Smooth muscle cell (in vitro differentiated cells): ENCODE measurements around the gene WASHC4. TPM values are rescaled to one million over a fixed set of nuclear protein-coding genes. Genes with fewer than 3 reads are reported as not detected.

Experiments used
- DNase-seq: peaks from one replicate; lab custom pipeline; 2025; ENCODE audit not compliant: unreplicated experiment; lab: John Stamatoyannopoulos, UW
- H2AFZ ChIP-seq: fragments of 200-600 bp; sonication (generic); 2 replicates; pipeline ENCODE4 v1.6.0; 2016; ENCODE audit warnings: antibody characterized with exemption, low read depth, mild to moderate bottlenecking
- H3F3A ChIP-seq: fragments of 200-600 bp; sonication (generic); 2 replicates; pipeline ENCODE4 v1.6.0; 2017; ENCODE audit warnings: antibody characterized with exemption, low read depth
- H3K27ac ChIP-seq: fragments of 200-600 bp; sonication (generic); 2 replicates; pipeline ENCODE4 v1.5.1; 2016; ENCODE audit warnings: low read depth, mild to moderate bottlenecking
- H3K27me3 ChIP-seq: fragments of 200-600 bp; sonication (generic); 2 replicates; pipeline ENCODE4 v1.6.1; 2016; ENCODE audit warnings: low read depth, mild to moderate bottlenecking
- H3K36me3 ChIP-seq: fragments of 200-600 bp; sonication (generic); 2 replicates; pipeline ENCODE4 v1.5.1; 2016; ENCODE audit warnings: low read depth
- H3K4me1 ChIP-seq: fragments of 200-600 bp; sonication (generic); 2 replicates; pipeline ENCODE4 v1.5.1; 2016; ENCODE audit warnings: low read depth
- H3K4me2 ChIP-seq: fragments of 200-600 bp; sonication (generic); 2 replicates; pipeline ENCODE4 v1.6.0; 2016; ENCODE audit warnings: mild to moderate bottlenecking
- H3K4me3 ChIP-seq: fragments of 200-600 bp; sonication (generic); 2 replicates; pipeline ENCODE4 v1.5.1; 2016; ENCODE audit warnings: mild to moderate bottlenecking
- H3K79me2 ChIP-seq: fragments of 200-600 bp; sonication (generic); 2 replicates; pipeline ENCODE4 v1.6.0; 2016; ENCODE audit warnings: low read depth, mild to moderate bottlenecking
- H3K9ac ChIP-seq: fragments of 200-600 bp; sonication (generic); 2 replicates; pipeline ENCODE4 v1.6.0; 2016; ENCODE audit warnings: low read depth
- H3K9me3 ChIP-seq: fragments of 200-600 bp; sonication (generic); replicated peaks from 2 replicates; pipeline ENCODE4 v1.5.1; 2016; ENCODE audit warnings: low read depth
- H4K20me1 ChIP-seq: fragments of 200-600 bp; sonication (generic); 2 replicates; pipeline ENCODE4 v1.6.0; 2016; ENCODE audit warnings: low read depth
- WGBS: methylation state at CpG from one replicate; pipeline ENCODE4 v1.1.7; 2016; ENCODE audit warnings: low lambda C conversion rate; 5-methylcytosine and 5-hydroxymethylcytosine counted together
- polyA plus RNA-seq: library from polyadenylated mRNA; unstranded; fragments of >200 nt; fragmentation: Nextera tagmentation; extraction: Ambion mirVana; gene quantifications from 2 replicates; pipeline ENCODE4 v1.2.1, GENCODE V29; 2016
- total RNA-seq: library from RNA; depleted of rRNA; stranded (reverse); fragments of >200 nt; gene quantifications from 2 replicates; pipeline ENCODE4 v1.2.3, GENCODE V29; 2014
- TF ChIP-seq, protein P1 (sequence below): fragments of 200-600 bp; sonication (generic); IDR thresholded peaks from 2 replicates; pipeline ENCODE4 v1.5.1; 2017; ENCODE audit warnings: borderline replicate concordance, mild to moderate bottlenecking, antibody characterized with exemption; ENCODE audit not compliant: insufficient read depth, poor library complexity, severe bottlenecking

Gene WASHC4, protein sequence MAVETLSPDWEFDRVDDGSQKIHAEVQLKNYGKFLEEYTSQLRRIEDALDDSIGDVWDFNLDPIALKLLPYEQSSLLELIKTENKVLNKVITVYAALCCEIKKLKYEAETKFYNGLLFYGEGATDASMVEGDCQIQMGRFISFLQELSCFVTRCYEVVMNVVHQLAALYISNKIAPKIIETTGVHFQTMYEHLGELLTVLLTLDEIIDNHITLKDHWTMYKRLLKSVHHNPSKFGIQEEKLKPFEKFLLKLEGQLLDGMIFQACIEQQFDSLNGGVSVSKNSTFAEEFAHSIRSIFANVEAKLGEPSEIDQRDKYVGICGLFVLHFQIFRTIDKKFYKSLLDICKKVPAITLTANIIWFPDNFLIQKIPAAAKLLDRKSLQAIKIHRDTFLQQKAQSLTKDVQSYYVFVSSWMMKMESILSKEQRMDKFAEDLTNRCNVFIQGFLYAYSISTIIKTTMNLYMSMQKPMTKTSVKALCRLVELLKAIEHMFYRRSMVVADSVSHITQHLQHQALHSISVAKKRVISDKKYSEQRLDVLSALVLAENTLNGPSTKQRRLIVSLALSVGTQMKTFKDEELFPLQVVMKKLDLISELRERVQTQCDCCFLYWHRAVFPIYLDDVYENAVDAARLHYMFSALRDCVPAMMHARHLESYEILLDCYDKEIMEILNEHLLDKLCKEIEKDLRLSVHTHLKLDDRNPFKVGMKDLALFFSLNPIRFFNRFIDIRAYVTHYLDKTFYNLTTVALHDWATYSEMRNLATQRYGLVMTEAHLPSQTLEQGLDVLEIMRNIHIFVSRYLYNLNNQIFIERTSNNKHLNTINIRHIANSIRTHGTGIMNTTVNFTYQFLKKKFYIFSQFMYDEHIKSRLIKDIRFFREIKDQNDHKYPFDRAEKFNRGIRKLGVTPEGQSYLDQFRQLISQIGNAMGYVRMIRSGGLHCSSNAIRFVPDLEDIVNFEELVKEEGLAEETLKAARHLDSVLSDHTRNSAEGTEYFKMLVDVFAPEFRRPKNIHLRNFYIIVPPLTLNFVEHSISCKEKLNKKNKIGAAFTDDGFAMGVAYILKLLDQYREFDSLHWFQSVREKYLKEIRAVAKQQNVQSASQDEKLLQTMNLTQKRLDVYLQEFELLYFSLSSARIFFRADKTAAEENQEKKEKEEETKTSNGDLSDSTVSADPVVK
- total RNA-seq, result 76.1 and 95.9 TPM in 2 replicates
- polyA plus RNA-seq, result 26.9 and 36.1 TPM in 2 replicates

DNA sequence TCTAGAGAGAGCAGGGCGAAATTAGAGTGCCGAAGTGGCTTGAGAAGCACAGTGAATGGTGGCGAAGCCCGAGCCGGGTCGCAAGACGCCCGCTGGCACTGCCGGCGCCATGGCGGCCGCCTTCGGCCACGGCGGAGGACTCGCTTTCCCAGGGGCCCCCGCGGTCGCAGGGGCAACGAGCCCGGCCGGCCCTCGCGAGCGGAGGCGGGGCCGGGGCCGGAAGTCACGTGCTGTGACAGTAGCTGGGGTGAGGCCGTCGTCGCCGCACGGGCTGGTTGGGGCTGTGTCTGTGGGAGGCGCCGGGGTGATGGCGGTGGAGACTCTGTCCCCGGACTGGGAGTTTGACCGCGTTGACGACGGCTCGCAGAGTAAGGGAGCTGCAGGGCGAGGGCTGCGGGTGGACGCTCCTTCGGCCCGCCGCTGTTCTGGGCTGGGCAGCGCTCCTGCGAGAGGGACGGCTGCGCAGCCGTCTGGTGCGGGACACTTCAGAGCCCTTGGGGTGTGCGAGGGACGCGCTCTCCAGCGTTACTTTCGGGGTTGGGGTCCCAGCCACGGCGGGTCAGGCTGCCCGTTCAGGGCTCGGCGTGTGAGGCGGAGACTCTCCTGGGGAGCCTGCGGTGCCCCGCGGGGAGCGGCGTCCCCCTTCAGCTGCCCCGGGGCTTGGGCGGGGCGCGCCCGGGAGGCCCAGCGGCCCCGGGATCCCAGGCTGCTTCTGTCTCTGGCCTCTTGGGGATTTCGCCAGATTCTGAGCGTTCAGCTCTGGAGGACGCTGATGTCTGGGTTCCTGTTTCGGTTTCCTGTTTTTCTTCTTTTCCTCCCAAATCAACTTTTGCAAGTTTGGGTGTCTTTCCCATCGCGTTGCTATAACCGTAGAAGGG is at the start of gene WASHC4:
WASHC4 (plus strand) TSS at position 238 of the 878 bp plus-strand sequence; CDS start at position 308, 70 bp downstream.
- Histone ChIP-seq H3K9ac (peak within 1 kb of the TSS; percentile 90), H3K27me3 (no peaks in the 10 kb centered on the region), H3K36me3 (no peaks in the 10 kb centered on the region), H3F3A (peaks cover 8% of the 10 kb centered on the region), H2AFZ (peak within 1 kb of the TSS; percentile 96), H3K79me2 (peaks cover 47% of the 10 kb centered on the region), H3K4me2 (peak within 1 kb of the TSS; percentile 86), H3K27ac (peak within 1 kb of the TSS; percentile 91), H3K4me3 (peak within 1 kb of the TSS; percentile 87), H4K20me1 (peaks cover 47% of the 10 kb centered on the region), H3K4me1 (peaks cover 31% of the 10 kb centered on the region), H3K9me3 (no peaks in the 10 kb centered on the region)
- WGBS, result 1% methylated on average over 84 of the region's 85 CpGs
- TF ChIP-seq, protein P1, sequence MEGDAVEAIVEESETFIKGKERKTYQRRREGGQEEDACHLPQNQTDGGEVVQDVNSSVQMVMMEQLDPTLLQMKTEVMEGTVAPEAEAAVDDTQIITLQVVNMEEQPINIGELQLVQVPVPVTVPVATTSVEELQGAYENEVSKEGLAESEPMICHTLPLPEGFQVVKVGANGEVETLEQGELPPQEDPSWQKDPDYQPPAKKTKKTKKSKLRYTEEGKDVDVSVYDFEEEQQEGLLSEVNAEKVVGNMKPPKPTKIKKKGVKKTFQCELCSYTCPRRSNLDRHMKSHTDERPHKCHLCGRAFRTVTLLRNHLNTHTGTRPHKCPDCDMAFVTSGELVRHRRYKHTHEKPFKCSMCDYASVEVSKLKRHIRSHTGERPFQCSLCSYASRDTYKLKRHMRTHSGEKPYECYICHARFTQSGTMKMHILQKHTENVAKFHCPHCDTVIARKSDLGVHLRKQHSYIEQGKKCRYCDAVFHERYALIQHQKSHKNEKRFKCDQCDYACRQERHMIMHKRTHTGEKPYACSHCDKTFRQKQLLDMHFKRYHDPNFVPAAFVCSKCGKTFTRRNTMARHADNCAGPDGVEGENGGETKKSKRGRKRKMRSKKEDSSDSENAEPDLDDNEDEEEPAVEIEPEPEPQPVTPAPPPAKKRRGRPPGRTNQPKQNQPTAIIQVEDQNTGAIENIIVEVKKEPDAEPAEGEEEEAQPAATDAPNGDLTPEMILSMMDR, result no peak
- peak; percentile 82 for DNase-seq

DNA sequence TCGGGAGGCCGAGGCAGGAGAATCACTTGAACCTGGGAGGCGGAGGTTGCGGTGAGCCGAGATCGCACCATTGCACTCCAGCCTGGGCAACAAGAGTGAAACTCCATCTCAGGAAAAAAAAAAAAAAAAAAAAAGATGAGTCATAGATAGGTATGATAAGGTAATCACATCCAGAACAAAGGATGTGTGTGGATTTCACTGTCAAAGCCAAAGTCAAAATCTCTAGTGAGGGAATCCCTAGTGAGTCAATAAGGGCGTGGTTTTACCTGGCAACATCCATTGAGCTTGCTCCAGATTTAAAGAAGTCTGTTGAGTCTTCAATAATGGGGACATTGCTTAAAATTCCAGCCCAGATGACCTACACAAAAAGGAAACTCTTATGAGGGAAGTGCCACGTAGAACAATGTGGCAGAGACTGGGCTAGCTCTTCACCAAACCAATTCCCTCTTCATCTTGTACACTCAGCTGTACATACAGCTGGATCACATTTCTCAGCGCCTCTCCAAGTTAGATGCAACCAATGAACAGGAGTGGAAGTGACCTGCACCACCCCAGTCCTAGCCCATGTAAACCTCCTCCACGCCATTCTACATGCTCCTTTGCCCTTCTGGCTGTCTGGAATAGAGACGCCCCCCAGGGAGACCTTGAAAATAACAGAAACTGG is 46.7 kb upstream of the WASHC4 start:
- H3K27me3 ChIP-seq, result no peaks in the 10 kb centered on the region
- no peak overlapping the region for H3K27ac ChIP-seq
- DNase-seq, result no peak
- TF ChIP-seq, protein P1, result no peak
- H2AFZ ChIP-seq, result no peak overlapping the region
- no peaks in the 10 kb centered on the region for H4K20me1 ChIP-seq
- no peaks in the 10 kb centered on the region for H3K79me2 ChIP-seq
- H3K9me3 ChIP-seq, result no peaks in the 10 kb centered on the region
- no peaks in the 10 kb centered on the region for H3F3A ChIP-seq
- H3K4me2 ChIP-seq, result no peak overlapping the region
- H3K4me3 ChIP-seq, result no peak overlapping the region
- H3K9ac ChIP-seq, result no peak overlapping the region
- H3K36me3 ChIP-seq, result peaks cover 48% of the 10 kb centered on the region
- no peaks in the 10 kb centered on the region for H3K4me1 ChIP-seq
- over 99% methylated on average over 11 of the region's 11 CpGs for WGBS

DNA sequence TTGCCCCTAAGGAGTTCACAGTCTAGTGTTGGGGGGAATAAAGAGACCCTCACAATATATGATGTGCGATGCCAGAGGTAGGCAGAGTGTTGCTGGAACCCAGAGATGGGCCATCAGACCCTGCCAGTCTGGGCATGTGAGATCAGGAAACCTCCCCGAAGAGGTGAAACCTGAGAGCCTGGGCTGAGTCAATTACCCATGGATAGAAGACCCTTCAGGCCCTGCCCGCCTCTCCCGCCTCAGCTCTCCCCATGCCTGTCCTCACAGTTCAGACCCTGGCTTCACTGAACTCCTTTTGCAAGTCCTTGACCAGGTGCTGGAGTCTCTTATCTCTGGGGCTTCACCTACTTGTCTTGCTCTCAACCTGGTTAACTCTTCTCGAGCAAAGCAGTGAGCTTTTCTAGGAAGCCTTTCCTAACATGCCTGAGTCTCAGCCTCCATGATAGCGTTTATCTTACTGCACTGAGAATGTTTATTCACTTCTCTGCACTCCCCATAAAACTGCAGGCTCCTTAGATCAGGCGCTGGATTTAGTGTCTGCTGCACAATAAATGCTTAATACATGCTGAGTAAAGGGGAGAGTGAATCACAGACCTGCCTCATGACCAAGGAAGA is 42.9 kb upstream of the WASHC4 start:
- no peak overlapping the region for H3K4me2 ChIP-seq
- no peak overlapping the region for H2AFZ ChIP-seq
- H3K27ac ChIP-seq, result no peak overlapping the region
- no peak overlapping the region for H3K4me3 ChIP-seq
- no peaks in the 10 kb centered on the region for H3K9me3 ChIP-seq
- peaks cover 28% of the 10 kb centered on the region for H3K36me3 ChIP-seq
- H3K79me2 ChIP-seq, result no peaks in the 10 kb centered on the region
- TF ChIP-seq, protein P1, result no peak
- H4K20me1 ChIP-seq, result no peaks in the 10 kb centered on the region
- H3K4me1 ChIP-seq, result no peaks in the 10 kb centered on the region
- 72% methylated on average over 7 of the region's 7 CpGs for WGBS
- no peak for DNase-seq
- H3F3A ChIP-seq, result no peaks in the 10 kb centered on the region
- H3K9ac ChIP-seq, result no peak overlapping the region
- no peaks in the 10 kb centered on the region for H3K27me3 ChIP-seq
